ENCODE measurements around the gene PACS1. TPM values are rescaled to one million over a fixed set of nuclear protein-coding genes. Genes with fewer than 3 reads are reported as not detected.

The PACS1 gene
- total RNA-seq, 1 experiment from 2014 or later, result 47.9 TPM

- intact Hi-C loops (cut with micrococcal nuclease; ENCODE audit: unreplicated experiment), result no loop called here
- peak overlapping the region; percentile 81 for H3K27ac Mint-ChIP-seq (ENCODE audit: unreplicated experiment)
- no peak for TF ChIP-seq CTCF (IDR thresholded peaks at IDR 0.05; ENCODE audit: unreplicated experiment)
- peaks cover 53% of the 10 kb centered on the region for H3K36me3 Mint-ChIP-seq (ENCODE audit: insufficient read depth, unreplicated experiment)
- peaks cover 41% of the 10 kb centered on the region for H3K4me1 Mint-ChIP-seq (ENCODE audit: low read depth, unreplicated experiment)
- BruUV-seq (replicated peaks), result no TSS peak
- peak overlapping the region; percentile 77 for H3K4me3 Mint-ChIP-seq (ENCODE audit: low read depth, unreplicated experiment)
- DNase-seq, result peak; percentile 30
- H3K27me3 Mint-ChIP-seq (ENCODE audit: unreplicated experiment), result no peaks in the 10 kb centered on the region
- H3K9me3 Mint-ChIP-seq (ENCODE audit: low read depth, unreplicated experiment), result no peaks in the 10 kb centered on the region
- CTCF ChIA-PET, result interaction anchor here (0.5 to 1.1 kb wide), 5 partner anchors 12 to 85 kb away, joined by 3 to 7 read pairs (median 4); no protein-coding TSS in a partner anchor
Measured at GRCh38 chr11:66070604-66071380, 720 bp downstream of the PACS1 start.

- Mint-ChIP-seq H3K4me1 (ENCODE audit: low read depth, unreplicated experiment) (peaks cover 41% of the 10 kb centered on the region), H3K27ac (ENCODE audit: unreplicated experiment) (peak overlapping the region; percentile 81), H3K9me3 (ENCODE audit: low read depth, unreplicated experiment) (no peaks in the 10 kb centered on the region), H3K4me3 (ENCODE audit: low read depth, unreplicated experiment) (peak overlapping the region; percentile 77), H3K36me3 (ENCODE audit: insufficient read depth, unreplicated experiment) (peaks cover 47% of the 10 kb centered on the region), H3K27me3 (ENCODE audit: unreplicated experiment) (no peaks in the 10 kb centered on the region)
- DNase-seq, result no peak
- TF ChIP-seq CTCF (IDR thresholded peaks at IDR 0.05; ENCODE audit: unreplicated experiment), result no peak
- CTCF ChIA-PET, result interaction anchor here (0.5 to 1.1 kb wide), 4 partner anchors 13 to 86 kb away, joined by 3 to 7 read pairs (median 4); no protein-coding TSS in a partner anchor
- intact Hi-C loops (cut with micrococcal nuclease; ENCODE audit: unreplicated experiment), result no loop called here
- no TSS peak for BruUV-seq (replicated peaks)
Measured at GRCh38 chr11:66071381-66071801, 1.3 kb downstream of the PACS1 start.

GRCh38 chr11:66072081-66072480 is 2.0 kb downstream of the PACS1 start:
- no peak overlapping the region for H3K27ac Mint-ChIP-seq (ENCODE audit: unreplicated experiment)
- no peak for DNase-seq
- CTCF ChIA-PET, result no interaction called here
- peak overlapping the region; percentile 77 for H3K4me3 Mint-ChIP-seq (ENCODE audit: low read depth, unreplicated experiment)
- peaks cover 40% of the 10 kb centered on the region for H3K36me3 Mint-ChIP-seq (ENCODE audit: insufficient read depth, unreplicated experiment)
- no peaks in the 10 kb centered on the region for H3K27me3 Mint-ChIP-seq (ENCODE audit: unreplicated experiment)
- no peak for TF ChIP-seq CTCF (IDR thresholded peaks at IDR 0.05; ENCODE audit: unreplicated experiment)
- BruUV-seq (replicated peaks), result TSS peak; percentile 18
- H3K9me3 Mint-ChIP-seq (ENCODE audit: low read depth, unreplicated experiment), result no peaks in the 10 kb centered on the region
- H3K4me1 Mint-ChIP-seq (ENCODE audit: low read depth, unreplicated experiment), result peaks cover 35% of the 10 kb centered on the region
- intact Hi-C loops (cut with micrococcal nuclease; ENCODE audit: unreplicated experiment), result no loop called here

GRCh38 chr11:66072518-66072917 is 2.4 kb downstream of the PACS1 start:
- peaks cover 33% of the 10 kb centered on the region for H3K4me1 Mint-ChIP-seq (ENCODE audit: low read depth, unreplicated experiment)
- no peaks in the 10 kb centered on the region for H3K27me3 Mint-ChIP-seq (ENCODE audit: unreplicated experiment)
- CTCF ChIA-PET, result no interaction called here
- no peak overlapping the region for H3K4me3 Mint-ChIP-seq (ENCODE audit: low read depth, unreplicated experiment)
- H3K27ac Mint-ChIP-seq (ENCODE audit: unreplicated experiment), result no peak overlapping the region
- intact Hi-C loops (cut with micrococcal nuclease; ENCODE audit: unreplicated experiment), result no loop called here
- peaks cover 38% of the 10 kb centered on the region for H3K36me3 Mint-ChIP-seq (ENCODE audit: insufficient read depth, unreplicated experiment)
- no peak for DNase-seq
- no TSS peak for BruUV-seq (replicated peaks)
- no peak for TF ChIP-seq CTCF (IDR thresholded peaks at IDR 0.05; ENCODE audit: unreplicated experiment)
- no peaks in the 10 kb centered on the region for H3K9me3 Mint-ChIP-seq (ENCODE audit: low read depth, unreplicated experiment)
